NCI-H2227 (cell line): Measurements from ENCODE around the gene LINS1.
"Not testable (repeated sequence)": the region's sequence is repeated elsewhere in the genome, so short reads cannot be mapped to it uniquely, and the experiment has no call there.

ENCODE experiments used
- DNase-seq: peaks from one replicate; lab custom pipeline; 2025; ENCODE audit not compliant: unreplicated experiment; lab: John Stamatoyannopoulos, UW

LINS1 gene

GRCh38 chr15:100601617-100602063 lies 344 bp downstream of the LINS1 start:
- DNase-seq: no peak

- no peak for DNase-seq
These were observed 821 bp downstream of the LINS1 start for GRCh38 chr15:100601163-100601562.

DNA sequence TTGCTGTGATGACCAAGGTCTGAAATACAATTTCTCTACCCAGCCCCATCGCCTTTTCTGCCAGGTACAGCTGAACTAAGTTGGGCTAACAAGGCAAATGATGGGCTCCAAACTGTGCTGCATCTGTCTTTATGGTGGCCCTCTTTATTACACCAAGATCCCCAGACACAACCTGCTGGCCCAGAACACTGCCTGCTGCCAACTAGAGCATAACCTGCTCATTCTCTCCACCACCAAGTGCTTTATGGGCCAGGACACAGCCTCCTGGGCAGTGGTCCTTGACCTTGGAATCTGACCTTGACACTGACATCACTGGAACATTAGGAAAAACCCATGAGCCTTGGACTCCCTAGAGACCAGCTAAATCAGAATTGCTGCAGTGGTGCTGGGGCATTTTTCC lies 3.3 kb downstream of the LINS1 start:
- no peak for DNase-seq

DNA sequence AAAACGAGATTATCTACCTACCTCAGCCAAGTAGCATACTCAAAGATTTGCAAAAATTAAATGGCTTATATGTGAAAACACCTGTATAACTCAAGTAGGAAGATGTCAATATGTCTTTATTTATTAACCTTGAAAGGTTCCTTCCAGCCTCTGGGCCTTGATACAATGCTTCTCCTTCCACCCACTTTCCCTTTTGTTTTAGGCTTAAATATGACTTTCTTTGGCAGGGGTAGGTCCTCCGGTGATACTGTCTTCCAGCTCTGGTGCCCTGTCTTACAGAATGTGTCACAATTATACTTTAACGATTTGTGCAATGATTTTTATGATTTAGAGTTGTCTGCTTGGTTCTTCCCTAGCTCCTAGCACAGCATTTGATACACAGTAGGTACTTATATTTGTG lies 4.1 kb downstream of the LINS1 start:
- no peak for DNase-seq

DNA sequence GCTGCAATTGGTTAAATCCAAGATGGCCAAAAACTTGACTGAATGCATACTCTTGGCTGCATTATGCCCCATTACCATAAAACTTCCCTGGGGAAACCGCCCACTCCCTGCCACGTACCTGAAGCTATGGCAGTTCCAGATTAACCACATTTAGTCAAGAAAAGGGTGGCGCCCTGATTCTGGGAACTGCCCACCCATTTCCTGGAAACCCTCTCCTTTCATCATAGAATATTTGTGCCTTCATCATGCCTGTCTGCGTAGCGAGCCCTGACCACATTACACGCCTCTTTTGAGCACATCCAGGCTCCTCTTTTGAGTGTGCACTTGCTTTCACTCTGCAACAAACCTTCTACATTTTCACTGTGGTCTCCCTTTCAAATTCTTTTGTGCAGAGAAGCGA lies 5.2 kb downstream of the LINS1 start:
- DNase-seq: no peak

- no peak for DNase-seq
These were observed 6.0 kb downstream of the LINS1 start for GRCh38 chr15:100595964-100596363.

- DNase-seq: no peak
These were observed 8.6 kb downstream of the LINS1 start for GRCh38 chr15:100593431-100593830.

- no peak for DNase-seq
These were observed 9.1 kb downstream of the LINS1 start for GRCh38 chr15:100592898-100593297.

GRCh38 chr15:100591835-100592234 lies 10.1 kb downstream of the LINS1 start:
- DNase-seq: no peak

DNA sequence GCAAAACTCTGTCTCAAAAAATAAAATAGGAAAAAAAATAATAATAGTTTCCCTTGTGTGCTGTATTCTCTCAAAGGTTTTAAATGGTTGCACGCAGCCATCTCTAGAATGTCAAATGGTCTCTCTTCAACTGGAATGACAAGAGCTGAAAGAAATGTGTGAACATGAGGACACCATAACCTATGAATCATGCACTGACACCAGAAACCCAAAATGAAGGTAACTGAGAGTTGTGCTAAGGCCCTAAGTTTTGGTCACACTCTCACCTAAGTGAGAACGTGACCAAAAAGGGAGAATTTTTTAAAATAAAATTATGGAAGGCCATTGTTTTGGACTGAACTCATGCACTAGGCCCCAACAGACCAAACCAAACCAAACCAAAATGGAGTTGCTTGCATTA lies 10.8 kb downstream of the LINS1 start:
- DNase-seq: not testable (repeated sequence)

DNA sequence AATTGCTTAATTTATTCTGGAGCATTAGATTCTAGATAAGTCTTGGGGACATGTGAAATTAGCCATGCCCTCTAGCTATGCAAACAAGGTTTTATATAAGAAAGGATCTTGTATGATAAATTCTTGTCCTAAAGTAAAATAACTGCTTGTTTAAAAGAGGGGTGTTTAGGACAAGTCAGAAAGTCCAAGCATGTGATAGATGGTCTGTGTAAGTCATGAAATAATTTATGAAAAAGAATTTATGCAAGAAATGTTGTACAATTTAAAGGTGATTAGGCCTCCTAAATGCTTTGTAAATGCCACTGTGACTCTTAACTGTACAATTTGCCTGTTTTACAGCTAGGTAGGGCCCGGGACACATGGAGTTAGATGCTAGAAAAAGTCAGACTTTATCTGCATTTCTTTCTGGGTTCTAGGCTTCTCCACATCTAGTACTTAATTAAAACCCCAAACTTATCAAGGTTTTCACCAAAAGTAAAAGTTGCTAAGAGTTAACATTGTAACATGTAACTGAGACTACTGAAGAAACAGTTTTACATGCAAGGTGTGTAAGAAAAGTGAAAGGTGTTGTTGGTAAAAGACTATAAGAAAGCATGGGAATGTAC lies 13.2 kb downstream of the LINS1 start:
- no peak for DNase-seq

GRCh38 chr15:100580414-100580813 lies 21.6 kb downstream of the LINS1 start:
- no peak for DNase-seq

DNA sequence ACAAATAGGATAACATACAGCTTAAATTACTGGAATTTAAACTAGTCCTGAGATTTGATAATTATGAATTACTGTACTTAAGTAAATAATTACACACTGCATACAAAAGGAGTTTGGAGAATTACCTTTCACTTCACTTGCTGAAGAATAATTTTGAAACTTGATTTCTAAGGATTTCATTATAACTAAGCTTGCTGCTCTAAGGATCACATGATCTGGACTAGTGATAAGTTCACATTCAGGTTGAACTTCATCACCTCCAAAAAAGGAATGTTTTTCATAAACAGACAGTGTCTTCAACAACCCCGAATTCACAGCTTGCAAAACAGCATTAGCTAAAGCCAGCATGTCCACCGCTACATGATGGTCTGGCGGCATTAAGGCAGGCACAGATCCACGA lies 28.5 kb downstream of the LINS1 start:
- DNase-seq: no peak

DNA sequence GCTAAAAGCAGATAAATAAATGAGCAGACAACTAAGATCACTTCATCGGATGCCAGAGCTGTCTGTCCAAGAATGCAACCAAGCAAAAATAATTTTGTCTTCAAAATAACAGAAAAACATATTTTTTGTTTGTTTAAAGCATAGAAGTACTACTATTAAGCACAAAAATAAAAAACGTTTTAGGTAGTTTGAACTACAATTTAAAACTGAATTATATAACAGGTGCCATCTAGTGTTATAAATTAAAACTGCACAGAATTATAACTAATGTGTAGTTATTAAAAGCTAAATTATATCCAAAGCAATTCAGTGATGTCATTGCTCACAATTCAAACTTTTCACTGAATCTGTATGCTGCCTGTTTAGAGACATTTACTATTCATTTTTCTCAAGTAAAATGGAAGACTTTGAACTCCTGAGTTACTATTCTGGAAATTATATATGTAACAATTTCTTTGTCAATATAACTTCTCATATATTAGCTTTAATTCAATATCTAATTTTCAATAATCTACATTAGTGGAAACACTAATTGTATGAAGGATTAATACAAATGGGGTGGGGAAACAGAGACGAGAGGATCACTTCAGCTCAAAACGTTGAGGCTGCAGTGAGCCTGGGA lies 29.5 kb downstream of the LINS1 start:
- DNase-seq: no peak

GRCh38 chr15:100571592-100572167 lies 30.3 kb downstream of the LINS1 start:
- DNase-seq: no peak

DNA sequence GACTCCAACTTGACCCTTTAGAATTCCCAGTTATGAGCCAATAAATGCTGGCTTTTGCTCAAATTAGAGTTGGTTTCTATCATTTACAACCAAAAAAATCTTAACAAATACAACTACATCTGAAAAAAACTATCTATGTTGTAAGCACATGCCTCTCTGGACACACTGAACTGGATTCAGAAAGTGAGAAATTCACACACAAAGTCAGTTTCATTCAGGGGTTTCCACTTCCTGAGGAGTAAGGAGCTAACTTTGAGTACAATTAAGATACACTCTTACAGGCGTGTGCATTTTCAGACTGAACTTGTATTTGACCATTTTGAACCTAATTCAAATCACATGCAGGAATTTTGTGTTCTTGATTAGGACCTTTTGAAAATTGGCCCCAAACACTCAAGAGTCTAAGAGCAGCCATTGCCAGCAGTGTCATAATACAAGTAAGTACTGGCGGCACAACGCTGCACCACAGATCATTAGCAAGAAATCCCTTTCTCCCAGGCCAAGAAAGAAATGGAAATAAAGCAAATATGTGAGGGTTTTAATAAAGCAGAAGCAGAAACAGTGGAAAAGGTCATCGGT lies 31.2 kb downstream of the LINS1 start:
- DNase-seq: no peak

DNA sequence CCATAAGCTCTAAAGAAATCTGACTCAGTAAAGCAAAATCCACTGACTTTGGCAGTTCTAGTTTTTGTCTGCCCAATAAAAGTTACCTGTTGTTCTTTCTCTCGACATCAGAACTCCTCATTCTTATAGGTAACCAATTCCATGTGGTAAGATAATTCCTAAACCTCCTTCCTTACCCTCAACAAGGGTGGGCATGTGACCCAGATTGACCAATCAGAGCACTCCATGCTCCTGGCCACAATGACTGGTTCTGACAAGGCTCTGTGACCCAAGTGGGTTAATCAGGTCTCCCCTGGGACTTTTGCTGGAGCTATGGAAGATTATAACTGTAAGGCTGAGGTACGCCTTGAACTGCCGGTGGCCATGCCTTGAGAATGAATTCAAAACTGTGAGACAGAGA lies 31.7 kb downstream of the LINS1 start:
- DNase-seq: no peak

- no peak for DNase-seq
These were observed 32.6 kb downstream of the LINS1 start for GRCh38 chr15:100569391-100569790.

GRCh38 chr15:100566850-100567628 lies 34.9 kb downstream of the LINS1 start:
- no peak for DNase-seq

DNA sequence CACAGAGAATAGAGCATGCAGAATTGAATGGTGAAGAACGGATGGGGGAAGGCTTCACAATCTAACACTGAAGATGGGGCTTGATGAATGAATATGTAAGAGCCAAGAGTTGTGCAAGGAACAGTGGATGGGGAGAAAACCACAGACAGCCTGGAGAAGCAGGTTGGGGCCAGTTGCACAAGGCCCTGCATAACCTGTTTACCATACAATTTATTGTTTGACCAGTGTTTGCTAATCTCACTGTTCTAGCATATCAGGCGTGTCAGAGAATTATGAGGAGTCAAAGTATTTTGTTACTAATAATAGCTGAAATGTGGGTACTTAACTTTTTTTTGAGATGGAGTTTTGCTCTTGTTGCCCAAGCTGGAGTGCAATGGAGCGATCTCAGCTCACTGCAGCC lies 36.4 kb downstream of the LINS1 start:
- DNase-seq: no peak

- no peak for DNase-seq
These were observed 41.7 kb downstream of the LINS1 start for GRCh38 chr15:100560323-100560722.

- no peak for DNase-seq
These were observed 42.7 kb downstream of the LINS1 start for GRCh38 chr15:100559330-100559729.
